HepG2 (cell line): ENCODE data around the gene RNPS1. TPM values are rescaled to one million over a fixed set of nuclear protein-coding genes. Genes with fewer than 3 reads are reported as not detected.
A peak's percentile ranks its signal among the peaks of the same experiment; 100 is the strongest.

Experiments
- EHMT2 ChIP-seq: fragments of 200-600 bp; sonication (generic); IDR thresholded peaks from 2 replicates; pipeline ENCODE4 v1.7.0; 2017; ENCODE audit warnings: antibody characterized with exemption, low read depth, low read length, borderline replicate concordance
- GABPA ChIP-seq, 2 experiments: IDR thresholded peaks; 2 replicates each; pipeline ENCODE4 v1.6.1; 2011 to 2016; ENCODE audit warnings: low read depth in 2 of 2, low read length in 1 of 2, missing biosample characterization in 1 of 2, missing genetic modification characterization in 1 of 2
- GATA4 ChIP-seq: sonication (generic); IDR thresholded peaks from 2 replicates; pipeline ENCODE4 v1.6.1; 2016; ENCODE audit warnings: antibody characterized with exemption, low read depth, borderline replicate concordance
- JUND ChIP-seq: sonication (generic); formaldehyde crosslinking; IDR thresholded peaks from 2 replicates; pipeline ENCODE4 v1.8.0; 2022; ENCODE audit warnings: mild to moderate bottlenecking, missing genetic modification reagents
- KMT2B ChIP-seq: IDR thresholded peaks from 2 replicates; pipeline ENCODE4 v1.6.1; 2016; ENCODE audit warnings: missing genetic modification reagents, missing compliant biosample characterization
- NFIC ChIP-seq: IDR thresholded peaks from 2 replicates; pipeline ENCODE4 v1.6.1; 2012; ENCODE audit warnings: mild to moderate bottlenecking, low read length, inconsistent platforms
- PRPF4 ChIP-seq: fragments of 200-400 bp; formaldehyde crosslinking; IDR thresholded peaks from 2 replicates; pipeline ENCODE4 v1.6.1; 2016; ENCODE audit warnings: low read length, low read depth; ENCODE audit not compliant: poor library complexity, severe bottlenecking
- TBX2 ChIP-seq: sonication (generic); formaldehyde crosslinking; IDR thresholded peaks from 2 replicates; pipeline ENCODE4 v1.5.0; 2020; ENCODE audit warnings: missing genetic modification reagents, mild to moderate bottlenecking, borderline replicate concordance
- U2AF2 ChIP-seq: fragments of 200-400 bp; formaldehyde crosslinking; IDR thresholded peaks from 2 replicates; pipeline ENCODE4 v1.6.1; 2017; ENCODE audit warnings: low read depth, mild to moderate bottlenecking, low read length
- ZBTB4 ChIP-seq: sonication (generic); formaldehyde crosslinking; IDR thresholded peaks from 2 replicates; pipeline ENCODE4 v1.4.0; 2020; ENCODE audit warnings: missing genetic modification reagents, mild to moderate bottlenecking, borderline replicate concordance
- ZBTB42 ChIP-seq: sonication (generic); formaldehyde crosslinking; IDR thresholded peaks from 2 replicates; pipeline ENCODE4 v1.5.0; 2020; ENCODE audit warnings: mild to moderate bottlenecking, missing genetic modification reagents
- ZNF10 ChIP-seq: sonication (generic); formaldehyde crosslinking; IDR thresholded peaks from 2 replicates; pipeline ENCODE4 v1.4.0; 2020; ENCODE audit warnings: mild to moderate bottlenecking, low read depth, missing genetic modification reagents, borderline replicate concordance
- ZNF329 ChIP-seq: sonication (generic); formaldehyde crosslinking; IDR thresholded peaks from 2 replicates; pipeline ENCODE4 v1.9.0; 2021; ENCODE audit warnings: low read depth, mild to moderate bottlenecking, missing genetic modification reagents
- ZNF577 ChIP-seq: sonication (generic); formaldehyde crosslinking; IDR thresholded peaks from 2 replicates; pipeline ENCODE4 v1.4.0; 2020; ENCODE audit warnings: mild to moderate bottlenecking, low read depth, missing genetic modification reagents, borderline replicate concordance
- ZNF788 ChIP-seq: sonication (generic); formaldehyde crosslinking; IDR thresholded peaks from 2 replicates; pipeline ENCODE4 v1.5.0; 2020; ENCODE audit warnings: mild to moderate bottlenecking, missing genetic modification reagents, borderline replicate concordance
- ZSCAN25 ChIP-seq: sonication (generic); formaldehyde crosslinking; IDR thresholded peaks from 2 replicates; pipeline ENCODE4 v1.8.0; 2022; ENCODE audit warnings: mild to moderate bottlenecking, missing genetic modification reagents
- polyA plus RNA-seq, 8 experiments: library from polyadenylated mRNA; depleted of rRNA in 3 of 8; stranded (reverse) in 7 of 8; unstranded in 1 of 8; fragments of >200 nt; fragmentation: Illumina TruSeq in 4 of 8; extraction: Trizol in 4 of 8; gene quantifications; 2 replicates each; pipeline versions ENCODE4 v1.2.1 to v1.2.3, GENCODE V29; 2011 to 2016; ENCODE audit warnings: low read depth in 4 of 8, missing spikeins in 1 of 8, mixed read lengths in 1 of 8; ENCODE audit not compliant: insufficient read depth in 1 of 8
- total RNA-seq, 5 experiments: library from RNA; depleted of rRNA; stranded (reverse); fragments of >200 nt; fragmentation: Illumina TruSeq; extraction: Trizol; gene quantifications; 2 replicates each; pipeline ENCODE4 v1.2.3, GENCODE V29; 2016; ENCODE audit warnings: low read depth in 1 of 5
- TF ChIP-seq, protein P1 (sequence below): sonication (generic); formaldehyde crosslinking; IDR thresholded peaks from 2 replicates; pipeline ENCODE4 v1.5.0; 2020; ENCODE audit warnings: missing genetic modification reagents
- TF ChIP-seq, protein P2 (sequence below): IDR thresholded peaks from 2 replicates; pipeline ENCODE4 v1.6.1; 2016; ENCODE audit warnings: low read depth, control low read depth
- TF ChIP-seq, protein P3 (sequence below): sonication (generic); formaldehyde crosslinking; IDR thresholded peaks from 2 replicates; pipeline ENCODE4 v1.4.0; 2020; ENCODE audit warnings: mild to moderate bottlenecking, missing genetic modification reagents
- TF ChIP-seq, protein P4 (sequence below): sonication (generic); formaldehyde crosslinking; IDR thresholded peaks from 2 replicates; pipeline ENCODE4 v1.8.1; 2023; ENCODE audit warnings: missing genetic modification reagents, mild to moderate bottlenecking, borderline replicate concordance

RNPS1 gene
- total and polyA plus RNA-seq, 2 of the 13 experiments (the other 11 are each of a cell fraction or from before 2014, with no cell fraction given): 126 to 133 TPM

DNA sequence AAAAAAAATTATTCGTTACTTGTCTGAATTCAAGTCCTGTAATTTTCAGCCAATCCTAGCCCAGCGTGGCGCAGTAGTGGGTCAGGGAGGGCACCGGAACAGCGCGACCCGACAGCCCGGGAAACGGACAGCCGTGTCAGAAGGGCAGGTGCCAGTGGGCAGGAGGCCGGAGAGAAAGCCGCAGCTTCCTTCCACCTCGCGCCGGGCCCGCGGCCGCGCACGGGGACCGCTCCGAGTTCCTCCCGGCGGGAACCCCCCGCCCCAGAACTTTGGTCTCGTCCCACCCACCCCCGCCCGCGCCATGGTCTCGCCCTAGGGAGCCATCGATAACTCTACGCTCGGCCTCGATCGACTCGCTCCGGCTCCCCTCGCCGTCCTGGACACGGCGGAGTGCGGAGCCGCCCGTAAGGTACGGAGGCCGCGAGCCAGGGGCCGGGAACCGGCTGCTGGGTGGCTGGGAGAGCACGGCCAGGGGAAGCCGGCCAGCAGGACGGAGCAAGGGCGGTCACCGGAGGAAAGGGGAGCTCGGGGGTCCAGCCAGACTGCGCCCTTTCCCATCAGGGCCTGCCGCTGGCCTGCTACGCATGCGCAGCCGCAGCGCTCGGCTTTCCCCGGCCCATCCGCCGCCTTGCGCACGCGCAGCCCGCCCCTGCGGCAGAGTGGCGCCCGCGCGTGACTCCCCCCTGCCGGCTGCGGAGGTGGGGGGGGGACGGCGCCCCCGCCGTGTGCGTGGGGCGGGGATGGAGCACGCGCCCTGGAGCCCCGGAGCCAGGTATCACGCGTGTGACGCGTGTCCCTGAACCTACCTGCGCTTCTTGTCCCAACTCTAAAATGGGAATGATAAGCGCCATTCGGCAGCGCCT is 62.6 kb downstream of the RNPS1 start, which contains the start of gene MLST8 (continued):
- TF ChIP-seq ZNF788 (CRISPR knock-in tag) (no peak), PRPF4 (no peak), JUND (CRISPR knock-in tag) (no peak), U2AF2 (no peak), ZNF577 (0 out of 2 replicates have a peak, but pooled peaks have one; percentile 41), ZNF329 (CRISPR knock-in tag) (peak; percentile 53; the same call in 1 of the 2 replicates), KMT2B (CRISPR knock-in tag) (peak; percentile 83), ZBTB4 (CRISPR knock-in tag) (0 out of 2 replicates have a peak, but pooled peaks have one; percentile 7), ZBTB42 (CRISPR knock-in tag) (no peak), NFIC (no peak), ZNF10 (CRISPR knock-in tag) (no peak), GATA4 (no peak; the same call in 1 of the 2 replicates), EHMT2 (no peak), GABPA (IDR thresholded peaks at IDR 0.05; ENCODE audit: low read depth, low read length) (no peak), GABPA (CRISPR knock-in tag; IDR thresholded peaks at IDR 0.05; ENCODE audit: low read depth) (no peak), ZSCAN25 (CRISPR knock-in tag) (peak; percentile 70), TBX2 (CRISPR knock-in tag) (no peak; the same call in 1 of the 2 replicates)
- TF ChIP-seq, protein P1, sequence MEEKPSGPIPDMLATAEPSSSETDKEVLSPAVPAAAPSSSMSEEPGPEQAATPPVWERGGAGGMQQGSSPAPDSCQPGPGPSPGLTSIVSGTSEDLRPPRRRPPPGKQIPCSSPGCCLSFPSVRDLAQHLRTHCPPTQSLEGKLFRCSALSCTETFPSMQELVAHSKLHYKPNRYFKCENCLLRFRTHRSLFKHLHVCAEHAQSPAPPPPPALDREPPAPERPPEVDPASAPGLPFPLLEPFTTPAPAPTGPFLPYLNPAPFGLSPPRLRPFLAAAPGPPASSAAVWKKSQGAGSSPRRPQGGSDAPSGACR (CRISPR knock-in tag): peak; percentile 80
- TF ChIP-seq, protein P2, sequence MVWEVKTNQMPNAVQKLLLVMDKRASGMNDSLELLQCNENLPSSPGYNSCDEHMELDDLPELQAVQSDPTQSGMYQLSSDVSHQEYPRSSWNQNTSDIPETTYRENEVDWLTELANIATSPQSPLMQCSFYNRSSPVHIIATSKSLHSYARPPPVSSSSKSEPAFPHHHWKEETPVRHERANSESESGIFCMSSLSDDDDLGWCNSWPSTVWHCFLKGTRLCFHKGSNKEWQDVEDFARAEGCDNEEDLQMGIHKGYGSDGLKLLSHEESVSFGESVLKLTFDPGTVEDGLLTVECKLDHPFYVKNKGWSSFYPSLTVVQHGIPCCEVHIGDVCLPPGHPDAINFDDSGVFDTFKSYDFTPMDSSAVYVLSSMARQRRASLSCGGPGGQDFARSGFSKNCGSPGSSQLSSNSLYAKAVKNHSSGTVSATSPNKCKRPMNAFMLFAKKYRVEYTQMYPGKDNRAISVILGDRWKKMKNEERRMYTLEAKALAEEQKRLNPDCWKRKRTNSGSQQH (CRISPR knock-in tag): 0 out of 2 replicates have a peak, but pooled peaks have one; percentile 88
- TF ChIP-seq, protein P3, sequence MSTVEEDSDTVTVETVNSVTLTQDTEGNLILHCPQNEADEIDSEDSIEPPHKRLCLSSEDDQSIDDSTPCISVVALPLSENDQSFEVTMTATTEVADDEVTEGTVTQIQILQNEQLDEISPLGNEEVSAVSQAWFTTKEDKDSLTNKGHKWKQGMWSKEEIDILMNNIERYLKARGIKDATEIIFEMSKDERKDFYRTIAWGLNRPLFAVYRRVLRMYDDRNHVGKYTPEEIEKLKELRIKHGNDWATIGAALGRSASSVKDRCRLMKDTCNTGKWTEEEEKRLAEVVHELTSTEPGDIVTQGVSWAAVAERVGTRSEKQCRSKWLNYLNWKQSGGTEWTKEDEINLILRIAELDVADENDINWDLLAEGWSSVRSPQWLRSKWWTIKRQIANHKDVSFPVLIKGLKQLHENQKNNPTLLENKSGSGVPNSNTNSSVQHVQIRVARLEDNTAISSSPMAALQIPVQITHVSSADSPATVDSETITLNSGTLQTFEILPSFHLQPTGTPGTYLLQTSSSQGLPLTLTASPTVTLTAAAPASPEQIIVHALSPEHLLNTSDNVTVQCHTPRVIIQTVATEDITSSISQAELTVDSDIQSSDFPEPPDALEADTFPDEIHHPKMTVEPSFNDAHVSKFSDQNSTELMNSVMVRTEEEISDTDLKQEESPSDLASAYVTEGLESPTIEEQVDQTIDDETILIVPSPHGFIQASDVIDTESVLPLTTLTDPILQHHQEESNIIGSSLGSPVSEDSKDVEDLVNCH (CRISPR knock-in tag): no peak
- TF ChIP-seq, protein P4, sequence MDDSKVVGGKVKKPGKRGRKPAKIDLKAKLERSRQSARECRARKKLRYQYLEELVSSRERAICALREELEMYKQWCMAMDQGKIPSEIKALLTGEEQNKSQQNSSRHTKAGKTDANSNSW (CRISPR knock-in tag): peak; percentile 70; the same call in 1 of the 2 replicates
